Measurements from ENCODE around the gene CSPG4. TPM values are rescaled to one million over a fixed set of nuclear protein-coding genes. Genes with fewer than 3 reads are reported as not detected.

The CSPG4 gene
- total and polyA plus RNA-seq, 2 of the 13 experiments (the other 11 are each of a cell fraction or from before 2014, with no cell fraction given): 0.01 to 0.04 TPM

DNA sequence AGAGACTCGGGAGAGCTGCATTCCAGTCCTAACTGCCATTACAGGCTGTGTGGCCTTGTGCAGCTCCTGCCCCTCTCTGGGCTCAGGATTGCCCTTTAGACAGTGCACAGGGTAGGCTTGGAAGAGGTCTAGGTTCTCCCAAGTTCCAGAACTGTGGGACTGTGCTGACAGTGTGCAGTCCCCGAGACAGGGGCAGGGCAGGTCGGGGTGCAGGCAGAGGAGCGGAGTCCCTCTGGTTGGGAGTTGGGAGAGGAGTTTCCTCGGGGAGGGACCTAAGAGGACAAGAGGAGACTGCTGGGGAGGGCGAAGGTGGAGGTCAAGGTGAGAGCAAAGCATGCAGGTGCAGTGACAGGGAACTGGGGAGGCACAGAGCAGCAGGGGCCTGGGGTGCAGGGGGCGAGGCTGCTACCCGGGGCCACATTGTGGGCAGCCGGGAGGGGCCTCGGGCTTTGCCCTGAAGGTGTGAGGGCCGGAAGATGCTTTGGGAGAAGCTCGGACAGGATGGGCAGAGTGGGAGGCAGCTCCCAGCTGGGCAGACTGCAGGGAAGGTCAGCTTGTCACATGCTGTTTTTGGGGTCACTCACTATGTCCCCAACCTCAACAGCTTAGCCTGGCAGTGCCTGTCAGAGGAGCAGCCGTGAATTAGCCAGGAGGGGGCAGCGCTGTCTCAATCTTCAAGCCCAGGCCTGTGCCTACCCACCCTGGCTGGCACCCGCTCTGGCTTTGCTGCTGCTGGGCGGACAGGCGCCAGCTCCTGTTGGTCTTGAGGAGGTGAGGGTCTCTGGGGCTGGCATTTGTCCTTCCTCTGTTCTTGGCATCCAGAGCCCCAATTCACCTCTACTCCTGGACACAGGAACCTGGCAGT lies 15.4 kb upstream of the CSPG4 start (continued):
- TF ChIP-seq, protein P1, sequence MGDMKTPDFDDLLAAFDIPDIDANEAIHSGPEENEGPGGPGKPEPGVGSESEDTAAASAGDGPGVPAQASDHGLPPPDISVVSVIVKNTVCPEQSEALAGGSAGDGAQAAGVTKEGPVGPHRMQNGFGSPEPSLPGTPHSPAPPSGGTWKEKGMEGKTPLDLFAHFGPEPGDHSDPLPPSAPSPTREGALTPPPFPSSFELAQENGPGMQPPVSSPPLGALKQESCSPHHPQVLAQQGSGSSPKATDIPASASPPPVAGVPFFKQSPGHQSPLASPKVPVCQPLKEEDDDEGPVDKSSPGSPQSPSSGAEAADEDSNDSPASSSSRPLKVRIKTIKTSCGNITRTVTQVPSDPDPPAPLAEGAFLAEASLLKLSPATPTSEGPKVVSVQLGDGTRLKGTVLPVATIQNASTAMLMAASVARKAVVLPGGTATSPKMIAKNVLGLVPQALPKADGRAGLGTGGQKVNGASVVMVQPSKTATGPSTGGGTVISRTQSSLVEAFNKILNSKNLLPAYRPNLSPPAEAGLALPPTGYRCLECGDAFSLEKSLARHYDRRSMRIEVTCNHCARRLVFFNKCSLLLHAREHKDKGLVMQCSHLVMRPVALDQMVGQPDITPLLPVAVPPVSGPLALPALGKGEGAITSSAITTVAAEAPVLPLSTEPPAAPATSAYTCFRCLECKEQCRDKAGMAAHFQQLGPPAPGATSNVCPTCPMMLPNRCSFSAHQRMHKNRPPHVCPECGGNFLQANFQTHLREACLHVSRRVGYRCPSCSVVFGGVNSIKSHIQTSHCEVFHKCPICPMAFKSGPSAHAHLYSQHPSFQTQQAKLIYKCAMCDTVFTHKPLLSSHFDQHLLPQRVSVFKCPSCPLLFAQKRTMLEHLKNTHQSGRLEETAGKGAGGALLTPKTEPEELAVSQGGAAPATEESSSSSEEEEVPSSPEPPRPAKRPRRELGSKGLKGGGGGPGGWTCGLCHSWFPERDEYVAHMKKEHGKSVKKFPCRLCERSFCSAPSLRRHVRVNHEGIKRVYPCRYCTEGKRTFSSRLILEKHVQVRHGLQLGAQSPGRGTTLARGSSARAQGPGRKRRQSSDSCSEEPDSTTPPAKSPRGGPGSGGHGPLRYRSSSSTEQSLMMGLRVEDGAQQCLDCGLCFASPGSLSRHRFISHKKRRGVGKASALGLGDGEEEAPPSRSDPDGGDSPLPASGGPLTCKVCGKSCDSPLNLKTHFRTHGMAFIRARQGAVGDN (CRISPR knock-in tag; IDR thresholded peaks at IDR 0.05): 0 out of 2 replicates have a peak, but pooled peaks have one; percentile 17
- TF ChIP-seq ZMYM3 (CRISPR knock-in tag; IDR thresholded peaks at IDR 0.05) (0 out of 2 replicates have a peak, but pooled peaks have one; percentile 20), HNRNPL (IDR thresholded peaks at IDR 0.05; ENCODE audit: low read depth, low read length) (peak; percentile 81), ZFP36L1 (CRISPR knock-in tag; IDR thresholded peaks at IDR 0.05) (peak; percentile 93; the same call in 1 of the 2 replicates), NFIC (IDR thresholded peaks at IDR 0.05; ENCODE audit: low read length) (no peak), ZNF768 (CRISPR knock-in tag; IDR thresholded peaks at IDR 0.05) (peak; percentile 96)
- TF ChIP-seq, protein P2, sequence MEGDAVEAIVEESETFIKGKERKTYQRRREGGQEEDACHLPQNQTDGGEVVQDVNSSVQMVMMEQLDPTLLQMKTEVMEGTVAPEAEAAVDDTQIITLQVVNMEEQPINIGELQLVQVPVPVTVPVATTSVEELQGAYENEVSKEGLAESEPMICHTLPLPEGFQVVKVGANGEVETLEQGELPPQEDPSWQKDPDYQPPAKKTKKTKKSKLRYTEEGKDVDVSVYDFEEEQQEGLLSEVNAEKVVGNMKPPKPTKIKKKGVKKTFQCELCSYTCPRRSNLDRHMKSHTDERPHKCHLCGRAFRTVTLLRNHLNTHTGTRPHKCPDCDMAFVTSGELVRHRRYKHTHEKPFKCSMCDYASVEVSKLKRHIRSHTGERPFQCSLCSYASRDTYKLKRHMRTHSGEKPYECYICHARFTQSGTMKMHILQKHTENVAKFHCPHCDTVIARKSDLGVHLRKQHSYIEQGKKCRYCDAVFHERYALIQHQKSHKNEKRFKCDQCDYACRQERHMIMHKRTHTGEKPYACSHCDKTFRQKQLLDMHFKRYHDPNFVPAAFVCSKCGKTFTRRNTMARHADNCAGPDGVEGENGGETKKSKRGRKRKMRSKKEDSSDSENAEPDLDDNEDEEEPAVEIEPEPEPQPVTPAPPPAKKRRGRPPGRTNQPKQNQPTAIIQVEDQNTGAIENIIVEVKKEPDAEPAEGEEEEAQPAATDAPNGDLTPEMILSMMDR (CRISPR knock-in tag; IDR thresholded peaks at IDR 0.05): peak; percentile 81
- TF ChIP-seq, protein P3, sequence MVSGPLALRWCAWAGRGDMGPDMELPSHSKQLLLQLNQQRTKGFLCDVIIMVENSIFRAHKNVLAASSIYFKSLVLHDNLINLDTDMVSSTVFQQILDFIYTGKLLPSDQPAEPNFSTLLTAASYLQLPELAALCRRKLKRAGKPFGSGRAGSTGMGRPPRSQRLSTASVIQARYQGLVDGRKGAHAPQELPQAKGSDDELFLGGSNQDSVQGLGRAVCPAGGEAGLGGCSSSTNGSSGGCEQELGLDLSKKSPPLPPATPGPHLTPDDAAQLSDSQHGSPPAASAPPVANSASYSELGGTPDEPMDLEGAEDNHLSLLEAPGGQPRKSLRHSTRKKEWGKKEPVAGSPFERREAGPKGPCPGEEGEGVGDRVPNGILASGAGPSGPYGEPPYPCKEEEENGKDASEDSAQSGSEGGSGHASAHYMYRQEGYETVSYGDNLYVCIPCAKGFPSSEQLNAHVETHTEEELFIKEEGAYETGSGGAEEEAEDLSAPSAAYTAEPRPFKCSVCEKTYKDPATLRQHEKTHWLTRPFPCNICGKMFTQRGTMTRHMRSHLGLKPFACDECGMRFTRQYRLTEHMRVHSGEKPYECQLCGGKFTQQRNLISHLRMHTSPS (CRISPR knock-in tag; IDR thresholded peaks at IDR 0.05; ENCODE audit: low read depth): 0 out of 2 replicates have a peak, but pooled peaks have one; percentile 29

Measured in HepG2 (cell line).